ENCODE measurements around the gene NFKBIZ. TPM values are rescaled to one million over a fixed set of nuclear protein-coding genes. Genes with fewer than 3 reads are reported as not detected.

The NFKBIZ gene
- total RNA-seq, 2 donors from 2014 or later, result 30.1 to 92.3 TPM

DNA sequence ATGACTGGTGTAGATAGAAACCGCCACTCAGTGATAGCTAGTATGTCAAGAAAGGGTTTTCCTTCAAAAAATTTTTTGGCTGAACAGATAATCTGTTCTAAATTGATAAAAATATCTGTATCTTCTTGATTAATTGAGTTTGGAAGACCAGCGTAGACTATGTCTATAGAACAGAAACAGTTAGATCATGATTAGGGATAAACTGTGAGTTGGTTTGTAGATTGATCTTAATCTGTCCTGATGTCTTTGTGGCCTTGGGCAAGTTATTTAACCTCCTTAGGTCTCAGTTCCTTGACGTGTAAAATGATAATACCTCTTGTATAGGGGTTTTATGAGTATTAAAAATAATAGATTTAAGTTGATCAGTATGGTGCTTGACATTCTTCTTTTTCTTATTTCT, 4.7 kb downstream of the NFKBIZ start:
- Histone ChIP-seq H3K4me1 (peaks cover 68% of the 10 kb centered on the region), H3K4me3 (no peak overlapping the region), H3K36me3 (replicated peaks in 1 of 2; ENCODE audit: insufficient read depth in 1 of 2, low read depth in 2 of 2) (peaks cover 24 to 44% of the 10 kb centered on the region in 2 donors), H3K9me3 (no peaks in the 10 kb centered on the region), H3K27ac (peak overlapping the region in 3 of 4 donors; percentile 29 to 99 (median 76)), H3K27me3 (no peaks in the 10 kb centered on the region)
- intact Hi-C loops (cut with DNase I), result no loop called here
- DNase-seq, result no peak
- TF ChIP-seq, protein P1, sequence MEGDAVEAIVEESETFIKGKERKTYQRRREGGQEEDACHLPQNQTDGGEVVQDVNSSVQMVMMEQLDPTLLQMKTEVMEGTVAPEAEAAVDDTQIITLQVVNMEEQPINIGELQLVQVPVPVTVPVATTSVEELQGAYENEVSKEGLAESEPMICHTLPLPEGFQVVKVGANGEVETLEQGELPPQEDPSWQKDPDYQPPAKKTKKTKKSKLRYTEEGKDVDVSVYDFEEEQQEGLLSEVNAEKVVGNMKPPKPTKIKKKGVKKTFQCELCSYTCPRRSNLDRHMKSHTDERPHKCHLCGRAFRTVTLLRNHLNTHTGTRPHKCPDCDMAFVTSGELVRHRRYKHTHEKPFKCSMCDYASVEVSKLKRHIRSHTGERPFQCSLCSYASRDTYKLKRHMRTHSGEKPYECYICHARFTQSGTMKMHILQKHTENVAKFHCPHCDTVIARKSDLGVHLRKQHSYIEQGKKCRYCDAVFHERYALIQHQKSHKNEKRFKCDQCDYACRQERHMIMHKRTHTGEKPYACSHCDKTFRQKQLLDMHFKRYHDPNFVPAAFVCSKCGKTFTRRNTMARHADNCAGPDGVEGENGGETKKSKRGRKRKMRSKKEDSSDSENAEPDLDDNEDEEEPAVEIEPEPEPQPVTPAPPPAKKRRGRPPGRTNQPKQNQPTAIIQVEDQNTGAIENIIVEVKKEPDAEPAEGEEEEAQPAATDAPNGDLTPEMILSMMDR (IDR thresholded peaks at IDR 0.05), result no peak
- TF ChIP-seq POLR2A (IDR thresholded peaks at IDR 0.05), result no peak
- WGBS, 2 donors, result 59 to 66% methylated on average over 3 of the region's 3 CpGs
- ATAC-seq, result no peak

DNA sequence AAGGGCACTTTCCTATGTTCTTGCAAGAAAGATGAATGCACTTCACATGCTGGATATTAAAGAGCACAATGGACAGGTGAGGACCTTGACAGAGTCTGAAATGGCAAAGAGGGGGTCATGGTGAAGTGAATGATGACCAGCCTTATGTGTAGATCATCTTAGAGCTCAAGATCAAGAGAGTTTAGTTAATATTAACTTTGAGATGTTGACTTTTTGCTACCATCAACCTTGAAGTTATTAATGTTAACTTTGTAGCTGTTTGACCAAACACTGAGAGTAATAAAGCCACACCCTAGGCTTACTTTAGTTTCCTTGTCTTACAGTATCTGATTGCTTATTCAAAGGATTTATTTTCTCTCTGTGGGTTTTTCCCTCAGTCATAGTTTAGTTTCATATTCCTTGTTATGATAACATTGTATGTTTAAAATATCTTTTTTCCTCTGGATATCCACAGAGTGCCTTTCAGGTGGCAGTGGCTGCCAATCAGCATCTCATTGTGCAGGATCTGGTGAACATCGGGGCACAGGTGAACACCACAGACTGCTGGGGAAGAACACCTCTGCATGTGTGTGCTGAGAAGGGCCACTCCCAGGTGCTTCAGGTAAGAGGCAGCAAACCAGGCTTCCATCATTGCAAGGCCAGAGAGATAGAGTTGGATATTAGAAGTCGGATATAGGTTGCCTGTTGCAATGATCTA, 5.4 kb downstream of the NFKBIZ start:
- intact Hi-C loops (cut with DNase I), result no loop called here
- no peak for DNase-seq
- ATAC-seq, result peak; percentile 43
- Histone ChIP-seq H3K4me1 (peaks cover 68% of the 10 kb centered on the region), H3K9me3 (no peaks in the 10 kb centered on the region), H3K36me3 (replicated peaks in 1 of 2; ENCODE audit: insufficient read depth in 1 of 2, low read depth in 2 of 2) (peaks cover 27 to 51% of the 10 kb centered on the region in 2 donors), H3K27me3 (no peaks in the 10 kb centered on the region), H3K27ac (peak overlapping the region; percentile 18 to 99 (median 53)), H3K4me3 (no peak overlapping the region)
- TF ChIP-seq, protein P1 (IDR thresholded peaks at IDR 0.05), result no peak
- peak in 1 of 3 donors; percentile 10 for TF ChIP-seq POLR2A (IDR thresholded peaks at IDR 0.05)
- 37 to 44% methylated on average over 2 of the region's 2 CpGs for WGBS, 2 donors

DNA sequence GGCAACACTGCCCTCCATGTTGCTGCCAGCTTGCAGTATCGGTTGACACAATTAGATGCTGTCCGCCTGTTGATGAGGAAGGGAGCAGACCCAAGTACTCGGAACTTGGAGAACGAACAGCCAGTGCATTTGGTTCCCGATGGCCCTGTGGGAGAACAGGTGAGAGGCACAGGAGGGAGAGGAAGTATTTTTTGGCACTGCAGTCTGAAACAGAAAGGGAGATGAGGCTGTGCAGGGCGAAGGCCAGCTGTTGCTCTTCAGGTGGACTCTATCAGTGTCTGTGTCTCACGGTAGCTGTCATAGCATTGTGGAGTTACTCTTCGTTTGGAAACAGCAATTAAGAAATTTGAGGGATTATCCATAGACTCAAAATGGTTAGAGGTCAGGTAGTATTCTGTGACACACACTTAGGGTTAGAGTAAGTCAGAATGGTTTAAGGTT, 8.0 kb downstream of the NFKBIZ start:
- H3K4me1 ChIP-seq, result peaks cover 59% of the 10 kb centered on the region
- TF ChIP-seq POLR2A (IDR thresholded peaks at IDR 0.05), result no peak
- TF ChIP-seq, protein P1 (IDR thresholded peaks at IDR 0.05), result no peak
- H3K27me3 ChIP-seq, result no peaks in the 10 kb centered on the region
- 81 to 85% methylated on average over 8 of the region's 8 CpGs for WGBS, 2 donors
- peak overlapping the region in 2 of 4 donors; percentile 6 to 10 for H3K27ac ChIP-seq
- no peak for ATAC-seq
- H3K4me3 ChIP-seq, result no peak overlapping the region
- intact Hi-C loops (cut with DNase I), result no loop called here
- H3K36me3 ChIP-seq (replicated peaks in 1 of 2; ENCODE audit: insufficient read depth in 1 of 2, low read depth in 2 of 2), result peaks cover 32 to 66% of the 10 kb centered on the region in 2 donors
- DNase-seq, result no peak
- H3K9me3 ChIP-seq, result no peaks in the 10 kb centered on the region

DNA sequence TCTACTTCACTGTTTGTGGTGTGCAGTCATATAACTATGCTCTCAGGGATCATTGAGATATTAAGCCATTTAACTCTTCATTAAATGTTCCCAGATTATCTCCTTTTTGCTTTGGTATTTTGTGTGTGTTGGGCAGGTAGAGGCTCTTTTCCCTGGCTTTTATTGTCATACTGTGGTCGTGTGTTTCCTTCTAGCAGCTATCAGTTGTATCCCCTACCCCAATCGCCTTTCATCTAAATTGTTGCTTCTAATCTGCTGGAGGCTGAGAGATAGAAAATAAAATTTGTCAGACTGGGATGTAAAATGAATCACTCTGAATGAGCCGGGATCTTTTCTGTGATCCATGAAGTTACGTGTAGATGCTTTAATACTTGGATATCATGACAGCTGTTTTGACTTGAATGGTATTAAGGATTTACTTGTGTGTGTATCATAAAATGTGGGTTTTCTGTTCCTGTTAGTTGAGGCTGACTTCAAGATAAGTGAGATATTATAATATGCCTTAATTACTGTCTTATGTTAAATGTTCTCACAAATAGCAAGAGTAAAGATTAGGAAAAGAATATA, 9.2 kb downstream of the NFKBIZ start:
- WGBS, 2 donors, result 83 to 86% methylated on average over 4 of the region's 4 CpGs
- no peak for TF ChIP-seq POLR2A (IDR thresholded peaks at IDR 0.05)
- TF ChIP-seq, protein P1 (IDR thresholded peaks at IDR 0.05), result no peak
- DNase-seq (no peak), ATAC-seq (no peak)
- Histone ChIP-seq H3K27ac (no peak overlapping the region), H3K36me3 (replicated peaks in 1 of 2; ENCODE audit: insufficient read depth in 1 of 2, low read depth in 2 of 2) (peaks cover 32 to 56% of the 10 kb centered on the region in 2 donors), H3K4me3 (no peak overlapping the region), H3K27me3 (no peaks in the 10 kb centered on the region), H3K4me1 (peaks cover 47% of the 10 kb centered on the region), H3K9me3 (no peaks in the 10 kb centered on the region)
- intact Hi-C loops (cut with DNase I), result no loop called here

Measured in body of pancreas (tissue), 4 donors.